Adipocyte (in vitro differentiated cells): ENCODE results near the gene KIF26A.

ENCODE experiments used
- DNase-seq: peaks from one replicate; pipeline ENCODE4 v3.0.0-alpha.2; 2015; ENCODE audit warnings: low read depth
- H3K27me3 ChIP-seq: replicated peaks from 2 replicates; pipeline ENCODE4 v1.7.0; 2013; ENCODE audit warnings: mild to moderate bottlenecking, low read length, moderate library complexity; ENCODE audit not compliant: control insufficient read depth, insufficient read depth
- H3K36me3 ChIP-seq: 2 replicates; pipeline ENCODE4 v1.7.0; 2013; ENCODE audit warnings: low read length, mild to moderate bottlenecking, moderate library complexity; ENCODE audit not compliant: control insufficient read depth, insufficient read depth, severe bottlenecking
- H3K4me1 ChIP-seq: 2 replicates; pipeline ENCODE4 v1.7.0; 2013; ENCODE audit warnings: mild to moderate bottlenecking, low read length, moderate library complexity; ENCODE audit not compliant: control insufficient read depth, insufficient read depth
- H3K4me3 ChIP-seq: 2 replicates; pipeline ENCODE4 v1.7.0; 2013; ENCODE audit warnings: mild to moderate bottlenecking, low read length, moderate library complexity
- H3K9ac ChIP-seq: 2 replicates; pipeline ENCODE4 v1.7.0; 2013; ENCODE audit warnings: mild to moderate bottlenecking, low read length, moderate library complexity
- H3K9me3 ChIP-seq: 2 replicates; pipeline ENCODE4 v1.7.0; 2013; ENCODE audit warnings: mild to moderate bottlenecking, low read length, moderate library complexity; ENCODE audit not compliant: control insufficient read depth

KIF26A gene

DNA sequence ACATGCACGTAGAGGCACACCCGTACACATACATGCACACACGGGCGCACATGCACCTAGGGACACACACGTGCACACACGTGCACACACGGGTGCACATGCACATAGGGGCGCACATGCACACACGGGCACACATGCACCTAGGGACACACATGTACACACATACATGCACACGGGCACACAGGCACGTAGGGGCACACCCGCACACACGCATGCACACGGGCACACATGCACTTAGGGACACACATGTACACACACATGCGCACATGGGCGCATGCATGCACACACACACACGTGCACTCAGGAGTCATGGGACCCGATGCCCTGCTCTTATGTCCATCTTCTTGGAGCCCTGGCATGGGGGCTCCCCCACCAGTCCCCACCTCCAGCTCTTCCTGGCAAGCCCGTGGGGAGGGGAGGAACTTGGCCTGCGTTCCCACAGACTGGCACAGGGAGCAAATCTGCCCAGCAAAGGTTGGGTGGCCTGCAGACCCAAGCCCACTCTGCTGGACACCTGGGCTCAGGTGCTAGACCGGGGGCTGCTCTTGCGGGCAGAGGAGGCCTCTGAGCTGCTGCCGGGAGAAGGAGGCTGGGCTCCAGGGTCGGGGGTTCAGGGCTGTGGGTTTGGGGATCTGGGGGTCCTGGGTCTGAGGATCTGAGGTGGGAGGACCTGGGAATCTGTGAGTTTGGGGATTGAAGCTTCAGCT, 51.4 kb downstream of the KIF26A start:
- DNase-seq, result no peak
- no peaks in the 10 kb centered on the region for H3K4me1 ChIP-seq
- H3K9ac ChIP-seq, result no peak overlapping the region
- peaks cover 5% of the 10 kb centered on the region for H3K27me3 ChIP-seq
- H3K9me3 ChIP-seq, result no peaks in the 10 kb centered on the region
- no peak overlapping the region for H3K4me3 ChIP-seq
- no peaks in the 10 kb centered on the region for H3K36me3 ChIP-seq

DNA sequence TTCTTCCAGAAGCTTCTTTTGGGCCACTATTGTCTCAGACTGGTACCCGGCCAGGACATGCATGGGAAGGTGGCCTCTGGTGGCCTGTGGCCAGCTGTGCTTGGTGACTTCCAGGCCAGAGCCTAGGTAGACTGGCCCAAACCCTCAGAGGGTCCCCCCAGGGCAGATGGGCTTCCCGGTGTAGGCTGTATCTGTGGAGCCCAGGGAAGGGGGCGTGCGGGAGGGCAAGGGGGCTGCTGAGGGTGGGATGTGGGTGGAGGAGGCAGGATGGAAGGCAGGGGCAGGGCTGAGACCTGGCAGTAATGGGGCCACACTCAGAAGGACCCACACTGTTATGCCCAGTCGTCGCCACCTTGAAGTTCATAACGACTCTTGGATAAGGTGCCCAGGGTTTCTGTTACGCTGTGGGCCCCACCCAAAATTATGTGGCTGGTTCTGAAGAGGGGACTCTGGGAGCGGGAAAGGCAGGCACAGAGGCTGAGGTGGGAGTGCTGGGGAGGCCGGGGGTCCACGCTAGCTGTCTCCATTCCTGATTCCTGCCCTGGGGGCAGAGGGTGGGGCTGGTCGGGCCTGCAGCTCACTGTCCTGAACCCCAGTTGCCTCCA, 52.1 kb downstream of the KIF26A start:
- Histone ChIP-seq H3K4me3 (no peak overlapping the region), H3K36me3 (no peaks in the 10 kb centered on the region), H3K27me3 (peaks cover 5% of the 10 kb centered on the region), H3K4me1 (no peaks in the 10 kb centered on the region), H3K9me3 (no peaks in the 10 kb centered on the region), H3K9ac (no peak overlapping the region)
- DNase-seq, result no peak

DNA sequence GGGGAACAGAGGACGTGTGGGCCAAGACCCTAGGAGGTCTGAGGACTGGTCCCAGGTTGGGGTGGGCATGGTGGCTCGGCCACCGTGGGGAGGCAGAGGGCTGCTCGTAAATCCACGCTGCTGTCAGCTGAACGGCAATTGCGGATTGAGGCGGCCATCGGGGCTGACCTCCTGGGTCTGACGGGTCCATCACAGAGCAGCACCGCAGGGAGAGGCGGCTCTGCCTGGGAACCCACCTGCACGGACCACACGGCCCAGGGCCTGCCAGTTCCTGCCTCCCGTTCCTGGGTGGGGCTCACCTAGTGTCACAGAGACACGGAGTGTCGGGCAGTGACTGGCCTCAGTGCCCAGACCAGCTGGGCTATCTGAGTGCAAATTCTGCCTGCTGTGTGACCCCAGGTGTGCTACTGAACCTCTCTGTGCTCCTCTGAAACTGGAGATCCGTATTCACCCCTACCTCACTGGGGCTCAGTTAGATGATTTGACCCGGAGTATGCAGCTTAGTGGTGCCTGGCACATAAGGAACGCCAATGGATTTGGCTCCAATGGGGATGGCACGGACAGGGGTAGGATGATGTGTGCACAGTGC, 53.1 kb downstream of the KIF26A start:
- no peak for DNase-seq
- Histone ChIP-seq H3K27me3 (peaks cover 5% of the 10 kb centered on the region), H3K9me3 (no peaks in the 10 kb centered on the region), H3K9ac (no peak overlapping the region), H3K36me3 (no peaks in the 10 kb centered on the region), H3K4me3 (no peak overlapping the region), H3K4me1 (no peaks in the 10 kb centered on the region)

DNA sequence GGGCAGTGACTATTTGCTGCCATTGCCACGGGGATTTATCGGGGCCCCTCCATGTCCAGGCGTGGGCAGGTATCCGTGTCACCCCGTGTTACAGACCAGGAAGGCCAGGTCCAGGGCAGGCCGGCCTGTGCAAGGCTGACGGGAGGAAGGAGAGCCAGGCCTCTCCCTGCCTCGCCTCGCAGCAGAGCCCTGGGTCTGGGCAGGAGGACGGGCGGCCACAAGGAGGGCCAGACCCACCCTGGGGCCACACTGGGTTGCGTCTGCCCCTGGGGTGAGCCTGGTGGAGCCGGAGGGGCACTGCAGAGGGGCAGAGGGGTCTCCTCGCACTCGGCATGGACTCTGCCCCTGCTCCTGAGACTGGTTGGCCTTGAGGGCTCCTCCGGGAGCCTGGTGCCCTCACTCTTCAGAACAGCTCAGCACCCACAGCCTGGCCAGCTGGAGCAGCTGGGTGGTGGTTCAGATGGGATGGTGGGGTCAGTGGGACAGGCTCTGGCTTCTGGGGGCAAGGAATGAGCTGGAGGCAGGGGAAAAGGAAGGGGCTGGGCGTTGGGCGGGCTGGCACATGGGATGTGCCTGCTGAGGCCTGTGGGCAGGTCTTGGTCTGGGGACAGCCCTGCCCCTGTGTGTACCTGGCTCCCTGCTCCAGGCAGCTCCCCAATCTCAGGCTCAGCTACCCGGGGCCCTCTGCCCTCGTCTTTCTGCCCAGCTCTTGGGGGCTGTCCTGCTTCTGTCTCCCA, 53.9 kb downstream of the KIF26A start:
- Histone ChIP-seq H3K36me3 (no peaks in the 10 kb centered on the region), H3K4me3 (no peak overlapping the region), H3K9me3 (no peaks in the 10 kb centered on the region), H3K9ac (no peak overlapping the region), H3K4me1 (no peaks in the 10 kb centered on the region), H3K27me3 (peaks cover 5% of the 10 kb centered on the region)
- DNase-seq, result no peak

DNA sequence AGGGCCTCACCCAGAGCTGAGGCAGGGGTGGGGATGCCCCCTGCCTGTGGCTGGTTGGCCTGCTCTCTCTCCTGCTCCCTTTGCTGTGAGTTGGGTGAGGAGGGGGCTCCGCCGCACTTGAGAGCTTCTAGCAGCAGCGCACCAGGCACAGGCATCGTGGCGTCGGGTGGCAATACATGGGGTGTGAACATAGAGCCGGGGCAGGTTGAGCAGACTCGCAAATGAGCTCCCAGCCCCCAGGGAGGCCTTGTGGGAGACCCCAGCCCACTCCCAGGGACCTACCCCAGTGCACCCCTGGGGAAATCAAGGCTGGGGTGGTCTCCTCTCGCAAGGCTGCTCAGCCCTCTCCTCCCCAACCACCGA, 54.5 kb downstream of the KIF26A start:
- DNase-seq, result no peak
- H3K9me3 ChIP-seq, result no peaks in the 10 kb centered on the region
- no peak overlapping the region for H3K9ac ChIP-seq
- H3K36me3 ChIP-seq, result no peaks in the 10 kb centered on the region
- no peaks in the 10 kb centered on the region for H3K4me1 ChIP-seq
- peaks cover 5% of the 10 kb centered on the region for H3K27me3 ChIP-seq
- H3K4me3 ChIP-seq, result no peak overlapping the region

DNA sequence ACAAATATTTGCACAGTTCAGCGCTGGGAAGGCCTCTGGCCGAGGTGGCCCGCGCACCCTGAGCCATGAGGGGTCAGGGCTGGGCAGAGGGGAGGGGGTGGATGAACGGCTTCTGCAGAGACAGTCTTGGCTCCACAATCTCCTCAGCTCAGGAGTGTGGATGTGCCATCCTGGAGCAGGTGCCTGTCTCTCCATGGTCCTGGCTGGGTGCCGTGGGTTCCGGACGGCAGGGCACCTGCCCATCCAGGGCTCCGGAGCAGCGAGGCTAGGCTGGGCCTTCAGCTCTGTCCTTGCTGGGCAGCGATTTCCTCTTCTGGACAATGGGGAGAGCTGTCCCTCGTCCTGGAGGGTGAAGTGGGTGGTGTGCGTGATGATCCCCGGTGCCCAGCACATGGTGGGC, 55.6 kb downstream of the KIF26A start:
- no peak overlapping the region for H3K9ac ChIP-seq
- no peaks in the 10 kb centered on the region for H3K36me3 ChIP-seq
- DNase-seq, result no peak
- H3K9me3 ChIP-seq, result no peaks in the 10 kb centered on the region
- H3K4me1 ChIP-seq, result no peaks in the 10 kb centered on the region
- H3K4me3 ChIP-seq, result no peak overlapping the region
- peaks cover 5% of the 10 kb centered on the region for H3K27me3 ChIP-seq

DNA sequence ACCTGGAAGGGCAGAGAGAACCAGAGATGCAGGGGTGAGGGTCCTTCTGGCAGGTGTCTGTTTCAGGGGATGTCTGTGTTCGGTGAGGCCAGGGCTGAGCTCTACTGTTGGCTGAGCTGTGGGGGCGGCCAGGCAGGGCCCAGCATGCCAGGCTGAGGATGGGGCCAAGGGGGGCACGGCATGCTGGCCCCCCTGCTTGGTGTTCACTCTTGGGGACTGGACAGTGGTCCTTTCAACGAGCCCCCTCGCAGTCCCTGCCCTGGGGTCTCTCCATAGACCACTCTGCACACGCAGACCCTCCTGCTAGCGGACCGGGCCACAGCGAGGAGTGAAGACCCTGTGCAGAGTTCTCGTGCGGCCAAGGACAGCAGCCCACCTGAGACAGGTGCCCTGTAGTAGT, 56.3 kb downstream of the KIF26A start:
- Histone ChIP-seq H3K36me3 (no peaks in the 10 kb centered on the region), H3K27me3 (peaks cover 7% of the 10 kb centered on the region)

DNA sequence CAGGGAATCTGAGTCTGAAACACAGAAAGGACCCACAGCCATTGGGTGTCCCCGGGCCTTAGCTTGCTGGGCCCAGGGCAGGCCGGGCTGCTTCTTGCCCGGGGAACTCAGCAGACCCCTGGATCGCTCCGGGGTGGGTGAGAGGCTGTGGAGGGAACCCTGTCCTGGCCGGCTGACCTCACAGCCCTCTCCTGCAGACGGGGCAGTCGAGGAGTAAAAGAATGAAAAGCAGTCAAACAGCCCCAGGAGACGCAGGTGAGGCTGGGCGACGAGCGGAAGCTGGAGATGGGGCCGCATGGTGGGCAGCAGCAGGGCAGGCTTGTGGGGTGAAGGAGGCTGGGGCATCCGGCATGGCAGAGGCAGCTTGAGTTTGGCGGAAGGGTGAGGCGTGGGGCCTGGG, 57.0 kb downstream of the KIF26A start:
- Histone ChIP-seq H3K9me3 (no peaks in the 10 kb centered on the region), H3K4me3 (no peak overlapping the region), H3K4me1 (no peaks in the 10 kb centered on the region), H3K36me3 (no peaks in the 10 kb centered on the region), H3K9ac (no peak overlapping the region), H3K27me3 (peaks cover 7% of the 10 kb centered on the region)
- DNase-seq, result no peak

More for the DNA sequence above, 56.3 kb downstream of the KIF26A start:
- Histone ChIP-seq H3K9me3 (no peaks in the 10 kb centered on the region), H3K4me1 (no peaks in the 10 kb centered on the region), H3K4me3 (no peak overlapping the region), H3K9ac (no peak overlapping the region)
- DNase-seq, result no peak

DNA sequence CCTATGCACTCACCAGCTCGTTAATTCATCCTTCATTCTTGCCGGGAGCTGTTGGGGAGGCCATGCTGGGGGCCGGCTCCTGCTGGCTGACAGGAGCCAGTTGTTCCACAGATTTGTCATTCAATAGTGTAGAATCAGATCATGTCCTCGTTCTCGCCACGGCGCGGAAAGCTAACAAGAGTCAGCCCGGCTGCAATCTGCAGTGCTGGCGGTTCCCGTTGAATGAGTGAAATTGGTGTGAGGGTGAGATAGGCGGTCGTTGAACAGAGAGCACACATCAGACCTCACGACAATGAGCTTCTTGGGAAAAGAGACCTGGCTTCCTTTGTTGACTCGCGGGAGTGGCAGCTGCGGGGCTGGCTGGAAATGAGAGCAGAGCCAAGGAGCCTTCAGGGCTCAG, 57.5 kb downstream of the KIF26A start:
- no peak for DNase-seq
- Histone ChIP-seq H3K27me3 (peaks cover 7% of the 10 kb centered on the region), H3K4me1 (no peaks in the 10 kb centered on the region), H3K36me3 (no peaks in the 10 kb centered on the region), H3K9ac (no peak overlapping the region), H3K9me3 (no peaks in the 10 kb centered on the region), H3K4me3 (no peak overlapping the region)

DNA sequence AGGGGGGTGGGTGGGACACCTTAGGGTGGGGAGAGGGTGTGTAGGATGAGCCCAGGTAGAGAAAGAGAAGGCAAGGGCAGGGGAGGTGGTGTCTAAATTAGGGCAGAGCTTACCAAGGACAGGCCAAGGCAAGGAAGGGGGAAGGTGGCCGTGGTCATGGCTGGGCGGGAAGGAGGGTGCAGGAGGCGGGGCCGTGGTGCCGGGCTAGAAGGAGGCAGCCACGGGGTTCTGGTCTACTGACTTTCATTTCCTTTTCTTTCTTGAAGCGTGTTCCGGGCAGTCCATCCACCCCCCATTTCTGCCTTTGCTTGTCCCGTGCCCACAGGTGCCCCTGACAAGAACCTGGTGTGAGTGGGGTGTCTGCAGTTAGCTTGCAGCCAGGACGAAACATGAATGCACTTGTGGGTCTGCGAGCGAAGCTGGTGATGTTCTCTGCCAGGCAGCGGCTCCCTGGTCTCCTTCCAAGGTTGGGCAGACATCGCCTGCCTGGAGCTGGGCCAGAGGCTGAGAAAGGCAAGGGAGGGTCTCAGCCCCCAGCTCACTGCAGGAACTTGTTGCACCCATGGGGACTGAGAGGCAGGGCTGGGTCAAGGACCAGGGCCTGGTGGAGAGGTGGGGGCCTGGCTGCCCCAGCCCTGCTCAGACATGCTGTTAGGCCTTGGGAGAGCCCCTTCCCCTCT, 58.2 kb downstream of the KIF26A start:
- Histone ChIP-seq H3K4me1 (no peaks in the 10 kb centered on the region), H3K36me3 (no peaks in the 10 kb centered on the region), H3K9me3 (no peaks in the 10 kb centered on the region), H3K9ac (no peak overlapping the region), H3K27me3 (peaks cover 7% of the 10 kb centered on the region), H3K4me3 (no peak overlapping the region)
- DNase-seq, result no peak
